H1 (cell line): Measurements from ENCODE around the gene NAA38. TPM values are rescaled to one million over a fixed set of nuclear protein-coding genes. Genes with fewer than 3 reads are reported as not detected.
A peak's percentile ranks its signal among the peaks of the same experiment; 100 is the strongest.

ENCODE experiments used
- ASH2L ChIP-seq: fragments of 200-600, 300-600 bp; sonication (generic); IDR thresholded peaks from one replicate; pipeline ENCODE4 v1.7.1; 2017; ENCODE audit warnings: low read length
- BCL11A ChIP-seq, 2 experiments: IDR thresholded peaks; one replicate each; pipeline ENCODE4 v1.6.1; 2011; ENCODE audit warnings: low read depth in 2 of 2, low read length in 2 of 2, mild to moderate bottlenecking in 2 of 2
- BRCA1 ChIP-seq: IDR thresholded peaks from 2 replicates; pipeline ENCODE4 v1.6.1; 2012; ENCODE audit warnings: low read depth, low read length, improper control_type of control experiment
- CBX5 ChIP-seq: fragments of 300-800, 300-1000 bp; sonication (generic); IDR thresholded peaks from 2 replicates; pipeline ENCODE4 v1.7.1; 2016; ENCODE audit warnings: antibody characterized with exemption, low read length, low read depth
- CEBPB ChIP-seq: IDR thresholded peaks from 2 replicates; pipeline ENCODE4 v1.6.1; 2012; ENCODE audit warnings: low read depth, low read length
- CHD1 ChIP-seq: IDR thresholded peaks from 2 replicates; pipeline ENCODE4 v1.6.1; 2012; ENCODE audit warnings: low read depth, low read length, improper control_type of control experiment
- CHD2 ChIP-seq: IDR thresholded peaks from 2 replicates; pipeline ENCODE4 v1.6.1; 2012; ENCODE audit warnings: low read length, improper control_type of control experiment
- CTBP2 ChIP-seq: IDR thresholded peaks from 2 replicates; pipeline ENCODE4 v1.7.0; 2011; ENCODE audit warnings: borderline replicate concordance, mild to moderate bottlenecking, moderate library complexity, mixed read lengths, low read length; ENCODE audit not compliant: insufficient read depth, insufficient read length
- EZH2 ChIP-seq: fragments of 200-600 bp; sonication (generic); IDR thresholded peaks from 2 replicates; pipeline ENCODE4 v1.7.1; 2012; ENCODE audit warnings: low read depth, mild to moderate bottlenecking, moderate library complexity, low read length, inconsistent platforms; ENCODE audit not compliant: severe bottlenecking
- JUN ChIP-seq: IDR thresholded peaks from 2 replicates; pipeline ENCODE4 v1.6.1; 2011; ENCODE audit warnings: low read depth, mild to moderate bottlenecking, improper control_type of control experiment, low read length
- KDM1A ChIP-seq: fragments of 200-600, 300-600 bp; sonication (generic); IDR thresholded peaks from 2 replicates; pipeline ENCODE4 v1.7.1; 2016; ENCODE audit warnings: mild to moderate bottlenecking, low read length, borderline replicate concordance
- NRF1 ChIP-seq: IDR thresholded peaks from 2 replicates; pipeline ENCODE4 v1.6.1; 2011; ENCODE audit warnings: mild to moderate bottlenecking, low read depth, low read length, improper control_type of control experiment
- POLR2AphosphoS5 ChIP-seq: IDR thresholded peaks from 2 replicates; pipeline ENCODE4 v1.6.1; 2011; ENCODE audit warnings: low read depth, low read length
- RAD21 ChIP-seq, 2 experiments: IDR thresholded peaks in 1 of 2; conservative IDR thresholded peaks in 1 of 2; 2 replicates each; pipeline ENCODE4 v1.6.1; 2011; ENCODE audit warnings: low read depth in 2 of 2, low read length in 2 of 2, improper control_type of control experiment in 1 of 2, inconsistent platforms in 1 of 2, mild to moderate bottlenecking in 1 of 2, moderate library complexity in 1 of 2
- RFX5 ChIP-seq: IDR thresholded peaks from 2 replicates; pipeline ENCODE4 v1.6.1; 2011; ENCODE audit warnings: low read depth, low read length, improper control_type of control experiment, borderline replicate concordance
- RNF2 ChIP-seq: fragments of 200-900, 300-1000 bp; sonication (generic); IDR thresholded peaks from 2 replicates; pipeline ENCODE4 v1.7.1; 2016; ENCODE audit warnings: borderline replicate concordance, low read depth, mild to moderate bottlenecking, antibody characterized with exemption, low read length; ENCODE audit not compliant: poor library complexity, severe bottlenecking; ENCODE audit errors: missing control alignments
- SAP30 ChIP-seq: fragments of 300-600 bp; sonication (generic); IDR thresholded peaks from 2 replicates; pipeline ENCODE4 v1.7.1; 2012; ENCODE audit warnings: low read length, moderate library complexity, mild to moderate bottlenecking, inconsistent platforms; ENCODE audit not compliant: insufficient read depth, insufficient replicate concordance
- SP1 ChIP-seq: IDR thresholded peaks from 2 replicates; pipeline ENCODE4 v1.6.1; 2011; ENCODE audit warnings: low read depth, low read length
- SP2 ChIP-seq: IDR thresholded peaks from 2 replicates; pipeline ENCODE4 v1.6.1; 2012; ENCODE audit warnings: mild to moderate bottlenecking, low read length, inconsistent platforms
- TAF1 ChIP-seq: IDR thresholded peaks from 2 replicates; pipeline ENCODE4 v1.6.1; 2011; ENCODE audit warnings: mild to moderate bottlenecking, low read depth, low read length
- TAF7 ChIP-seq: optimal IDR thresholded peaks from 2 replicates; pipeline ENCODE3; 2011; ENCODE audit warnings: low read depth, mild to moderate bottlenecking, inconsistent platforms, low read length, moderate library complexity, borderline replicate concordance
- TBP ChIP-seq: IDR thresholded peaks from 2 replicates; pipeline ENCODE4 v1.6.1; 2011; ENCODE audit warnings: low read depth, low read length, improper control_type of control experiment
- TCF12 ChIP-seq: IDR thresholded peaks from 2 replicates; pipeline ENCODE4 v1.6.1; 2011; ENCODE audit warnings: low read depth, mild to moderate bottlenecking, low read length
- TEAD4 ChIP-seq: IDR thresholded peaks from 2 replicates; pipeline ENCODE4 v1.6.1; 2012; ENCODE audit warnings: low read depth, low read length, inconsistent platforms, mixed read lengths
- ZNF274 ChIP-seq: IDR thresholded peaks from 2 replicates; pipeline ENCODE4 v1.7.0; 2012; ENCODE audit warnings: low read length, borderline replicate concordance; ENCODE audit errors: extremely low read depth
- polyA plus RNA-seq, 7 experiments: library from polyadenylated mRNA; depleted of rRNA in 3 of 7; stranded (reverse) in 5 of 7; unstranded in 2 of 7; fragments of >200 nt in 5 of 7; fragments of 200-250 nt in 2 of 7; gene quantifications; 1 replicate in 5 of 7; 2 replicates in 1 of 7; 4 replicates in 1 of 7; pipeline versions ENCODE4 v1.2.1 to v1.2.3, GENCODE V29; 2011 to 2013; ENCODE audit warnings: missing spikeins in 2 of 7, mixed read lengths in 2 of 7
- total RNA-seq: library from RNA; stranded (reverse); fragmentation: NEBNext Ultra II Directional; extraction: Animal tissue kit (Norgen Biotek cat#: 25700); gene quantifications from 2 replicates; pipeline ENCODE4 v1.2.1, GENCODE V29; 2021

The NAA38 gene
- total and polyA plus RNA-seq, 2 of the 8 experiments (the other 6 are each of a cell fraction or from before 2014, with no cell fraction given), result 30.2 to 109 TPM

DNA sequence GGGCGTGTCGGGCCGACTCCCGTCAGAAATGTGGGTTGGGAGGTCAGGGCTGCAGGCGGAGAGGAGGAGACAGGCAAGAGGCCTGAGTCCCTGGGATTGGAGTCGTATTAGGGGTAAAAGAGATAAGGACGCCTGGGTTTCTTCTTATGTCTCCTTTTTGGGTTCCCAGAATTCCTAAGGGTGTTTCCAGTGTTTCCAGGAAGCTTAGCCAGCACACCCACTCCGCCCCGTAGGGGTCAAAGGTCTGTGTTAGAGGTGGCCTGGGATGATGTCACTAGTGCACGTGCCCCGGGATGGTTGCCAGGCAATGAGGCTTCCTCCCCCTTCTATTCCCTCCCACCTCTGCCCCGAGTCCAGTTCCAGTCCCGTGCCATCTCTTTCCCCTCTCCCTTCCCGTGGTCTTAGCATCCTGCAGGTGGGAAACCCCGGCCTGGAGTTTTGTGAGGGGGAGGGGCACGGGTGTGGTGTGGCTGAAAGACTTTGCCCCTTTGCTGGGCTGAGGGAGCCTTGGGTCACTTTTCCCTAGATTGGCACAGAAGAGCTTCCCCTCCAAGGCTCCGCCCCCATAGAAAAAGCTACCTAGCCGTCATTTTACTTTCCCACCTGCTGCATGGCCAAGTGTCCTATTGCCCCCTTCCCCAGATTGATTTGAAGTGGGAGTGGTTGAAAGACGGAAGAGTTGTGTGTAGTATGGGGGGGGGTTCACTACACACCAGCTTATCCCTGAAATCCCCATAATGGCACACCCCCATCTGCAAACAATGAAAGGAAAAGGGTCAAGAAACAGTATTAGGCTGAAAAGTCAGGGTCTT, 20.6 kb downstream of the NAA38 start (continued):
- TF ChIP-seq RAD21 (IDR thresholded peaks at IDR 0.05 in 1 of 2, conservative IDR thresholded peaks at IDR 0.05 in 1 of 2; ENCODE audit: low read depth in 2 of 2, low read length in 2 of 2), result peak in 1 of 2 experiments; percentile 8; a peak in 1 of 4 replicates
- no peak for TF ChIP-seq CEBPB
- TF ChIP-seq BRCA1, result no peak
- TF ChIP-seq POLR2AphosphoS5, result no peak
- peak; percentile 78 for TF ChIP-seq RFX5
- TF ChIP-seq CHD1, result no peak
- peak; percentile 58 for TF ChIP-seq SAP30
- no peak for TF ChIP-seq ZNF274
- peak; percentile 84 for TF ChIP-seq TCF12
- no peak for TF ChIP-seq SP2
- TF ChIP-seq BCL11A (IDR thresholded peaks at IDR 0.05; ENCODE audit: low read depth in 2 of 2, low read length in 2 of 2), result no peak
- peak; percentile 43 for TF ChIP-seq TBP
- no peak for TF ChIP-seq RNF2
- no peak for TF ChIP-seq ASH2L
- no peak for TF ChIP-seq NRF1
- peak; percentile 100 for TF ChIP-seq SP1
- TF ChIP-seq EZH2, result no peak
- no peak for TF ChIP-seq KDM1A
- TF ChIP-seq CHD2, result peak; percentile 85
- peak; percentile 65 for TF ChIP-seq TAF7
- TF ChIP-seq TAF1, result peak; percentile 48; the same call in 1 of the 2 replicates
- no peak for TF ChIP-seq CBX5
- TF ChIP-seq TEAD4, result peak; percentile 45; the same call in 1 of the 2 replicates
- peak; percentile 96 for TF ChIP-seq CTBP2
- peak; percentile 71 for TF ChIP-seq JUN
